HG02885 (cell line): Measurements from ENCODE around the gene SMIM29.

Experiments
- ATAC-seq: cut with Tn5 transposase; IDR thresholded peaks from one replicate; pipeline ENCODE4 v1.9.1; 2021; ENCODE audit warnings: mild to moderate bottlenecking; ENCODE audit not compliant: unreplicated experiment, poor library complexity

Gene SMIM29

DNA sequence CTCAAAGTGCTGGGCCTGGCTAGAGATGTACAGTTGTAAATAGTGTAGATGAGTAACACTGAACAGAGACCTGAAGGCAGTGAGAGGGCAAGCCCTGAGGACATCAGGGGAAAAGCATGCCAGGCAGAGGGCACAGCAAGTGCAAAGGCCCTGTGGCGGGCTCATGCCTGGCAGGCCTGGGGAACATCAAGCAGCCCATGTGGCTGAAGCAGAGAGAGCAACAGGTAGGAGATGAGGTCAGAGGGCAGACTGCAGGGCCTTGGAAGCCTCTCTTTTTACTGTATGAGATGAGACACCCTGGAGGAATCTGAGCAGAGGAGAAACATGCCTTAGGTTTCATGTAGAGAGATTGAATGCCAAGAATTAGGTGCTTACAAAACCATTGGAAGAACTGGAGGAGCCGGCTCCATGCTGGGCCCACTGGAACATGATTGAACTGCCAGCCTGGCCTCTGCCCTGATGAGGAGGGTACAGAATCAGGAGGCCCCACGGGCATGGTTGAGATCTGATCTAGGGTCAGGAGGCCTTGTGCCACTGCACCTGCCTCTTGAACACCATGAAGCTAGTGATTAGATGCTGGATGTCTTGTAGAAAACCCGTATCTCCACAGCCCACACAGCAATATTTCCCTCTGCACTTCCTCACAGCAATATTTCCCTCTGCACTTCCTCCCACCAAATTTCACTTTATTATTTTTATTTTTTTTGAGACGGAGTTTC is 18.0 kb downstream of the SMIM29 start:
- ATAC-seq: no peak

- ATAC-seq: no peak
Observed at GRCh38 chr6:34229877-34230276, 18.9 kb downstream of the SMIM29 start.

- ATAC-seq: no peak
Observed at GRCh38 chr6:34227761-34228421, 20.9 kb downstream of the SMIM29 start.

- ATAC-seq: no peak
Observed at GRCh38 chr6:34226731-34227586, 21.8 kb downstream of the SMIM29 start.

DNA sequence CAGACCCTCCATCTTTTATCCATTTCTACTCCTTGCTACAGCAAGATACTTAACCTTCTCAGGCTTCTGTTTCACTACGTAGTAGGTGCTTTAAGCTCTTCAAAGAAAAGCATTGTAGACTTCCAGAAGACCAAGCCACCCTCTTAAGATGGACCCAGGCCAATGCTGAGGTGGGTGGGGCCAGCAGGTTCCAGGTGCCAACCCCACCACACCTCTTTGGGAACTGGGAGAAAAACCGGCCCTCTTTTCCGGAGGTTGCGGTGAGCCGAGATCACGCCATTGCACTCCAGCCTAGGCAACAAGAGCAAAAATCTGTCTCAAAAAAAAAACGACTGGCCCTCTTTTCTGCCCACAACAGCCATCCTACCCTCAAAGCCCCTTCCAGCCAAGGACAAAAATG is 22.7 kb downstream of the SMIM29 start:
- ATAC-seq: no peak

GRCh38 chr6:34225551-34225950 is 23.3 kb downstream of the SMIM29 start:
- no peak for ATAC-seq

- ATAC-seq: peak; percentile 90
Observed at GRCh38 chr6:34223956-34224940, 24.6 kb downstream of the SMIM29 start.

DNA sequence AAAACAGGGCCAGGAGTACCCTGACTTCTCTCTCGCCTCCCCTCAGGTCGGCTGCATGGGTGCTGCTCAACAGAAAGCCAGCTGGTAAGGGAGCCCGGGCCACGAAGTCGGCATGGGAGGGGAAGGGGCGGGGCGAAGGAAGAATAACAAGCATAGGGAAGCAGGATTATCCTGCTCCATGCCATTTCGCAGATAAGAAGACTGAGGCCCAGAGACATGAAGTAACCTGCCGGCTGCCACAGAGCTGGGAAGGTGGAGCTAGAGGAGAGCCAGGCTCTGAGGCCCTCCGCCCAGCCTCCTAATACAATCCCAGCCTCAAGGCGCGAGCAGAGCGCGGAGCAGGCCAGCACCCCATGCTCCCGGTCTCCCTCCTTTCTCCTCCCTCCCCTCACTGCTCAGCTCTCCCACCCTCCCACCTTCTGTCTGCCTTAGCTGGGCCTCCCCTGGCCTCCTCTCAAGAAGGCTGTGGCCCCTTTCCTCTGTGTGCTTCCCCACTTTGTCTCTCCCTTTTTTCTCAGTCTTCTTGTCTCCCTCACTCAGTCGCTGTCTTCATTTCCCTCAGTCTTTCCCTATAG is 25.3 kb downstream of the SMIM29 start:
- no peak for ATAC-seq

DNA sequence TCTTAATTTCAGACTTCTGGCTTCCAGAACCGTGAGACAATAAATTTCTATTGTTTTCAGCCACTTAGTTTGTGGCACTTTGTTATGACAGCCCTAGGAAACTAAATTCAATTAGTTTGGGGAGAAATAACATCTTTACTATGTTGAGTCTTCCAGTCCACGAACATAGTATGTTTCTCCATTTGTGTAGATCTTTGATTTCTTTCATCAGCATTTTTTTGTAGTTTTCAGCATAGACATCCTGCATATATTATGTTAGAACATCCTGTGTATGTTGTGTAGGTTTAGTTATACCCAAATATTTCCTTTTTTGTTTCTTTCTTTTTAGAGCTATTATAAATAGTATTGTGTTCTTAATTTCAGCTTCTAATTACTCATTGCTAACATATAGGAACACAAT is 30.1 kb downstream of the SMIM29 start:
- no peak for ATAC-seq

GRCh38 chr6:34213772-34214171 is 35.0 kb downstream of the SMIM29 start:
- no peak for ATAC-seq

GRCh38 chr6:34207695-34208443 is 40.9 kb downstream of the SMIM29 start:
- no peak for ATAC-seq

DNA sequence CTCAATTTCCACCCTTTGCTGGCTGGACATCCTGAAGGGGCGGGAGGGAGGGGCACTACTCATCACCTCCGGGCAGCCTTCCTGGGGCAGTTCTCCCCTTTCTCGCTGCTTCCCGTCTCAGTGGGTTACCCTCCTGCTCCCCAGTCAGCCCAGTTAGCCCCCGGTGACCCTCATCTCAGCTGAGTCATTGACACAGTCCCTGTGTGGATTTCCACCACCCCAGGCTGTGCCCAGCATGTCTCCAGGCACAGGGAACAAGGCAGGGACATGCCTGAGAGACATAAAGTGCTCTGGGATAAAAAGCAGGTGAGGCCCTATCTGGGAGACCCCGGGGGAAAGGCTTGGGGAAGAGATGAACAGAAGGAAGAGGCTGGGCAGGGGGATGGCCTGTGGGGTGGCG is 42.1 kb downstream of the SMIM29 start:
- ATAC-seq: no peak

- no peak for ATAC-seq
Observed at GRCh38 chr6:34205916-34206315, 42.9 kb downstream of the SMIM29 start.

DNA sequence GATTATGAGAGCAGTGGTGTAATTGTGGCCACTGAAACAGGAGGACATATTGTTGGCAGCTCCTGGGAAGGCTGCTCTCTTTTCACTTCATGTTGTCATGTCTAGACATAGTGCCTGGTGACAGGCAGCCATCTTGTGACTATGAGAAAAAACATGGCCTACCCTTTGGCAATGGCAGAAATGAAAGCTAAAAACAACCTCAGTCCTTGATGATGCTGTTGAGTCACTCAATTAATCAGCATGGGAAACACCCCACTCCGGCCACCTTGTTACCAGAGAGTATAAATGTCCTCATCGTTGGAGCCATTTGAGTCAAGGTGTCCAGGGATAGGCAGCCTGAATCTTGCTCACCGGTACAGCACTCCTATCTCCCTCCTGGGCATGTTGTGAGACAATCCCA is 43.3 kb downstream of the SMIM29 start:
- ATAC-seq: no peak

GRCh38 chr6:34204693-34205092 is 44.1 kb downstream of the SMIM29 start:
- ATAC-seq: no peak

GRCh38 chr6:34202329-34203201 is 46.2 kb downstream of the SMIM29 start:
- ATAC-seq: no peak

DNA sequence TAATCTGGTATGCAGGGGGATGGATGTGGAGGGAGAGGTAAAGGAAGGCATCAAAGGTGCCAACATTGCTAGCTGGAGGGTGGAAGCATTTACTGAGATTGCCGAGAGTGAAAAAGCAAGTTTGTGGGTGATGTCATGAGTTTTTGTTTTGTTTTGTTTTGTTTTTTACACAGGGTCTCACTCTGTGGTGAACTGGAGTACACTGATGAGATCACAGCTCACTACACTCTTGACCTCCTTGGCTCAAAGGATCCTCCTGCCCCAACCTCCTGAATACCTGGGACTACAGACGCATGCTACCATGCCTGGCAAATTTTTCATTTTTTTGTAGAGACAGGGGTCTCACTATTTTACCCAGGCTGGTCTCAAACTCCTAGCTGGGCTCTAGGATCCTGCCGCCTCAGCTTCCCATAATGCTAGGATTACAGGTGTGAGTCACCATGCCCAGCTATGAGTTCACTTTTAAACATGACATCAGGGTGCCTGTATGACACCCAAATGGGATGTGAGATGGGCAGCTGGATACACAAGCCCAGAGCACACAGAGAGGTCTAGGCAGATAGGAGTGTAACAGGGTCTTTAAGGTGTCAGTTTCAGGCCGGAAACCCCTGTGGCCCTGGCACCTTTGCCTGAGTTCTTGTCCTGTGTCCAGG is 47.2 kb downstream of the SMIM29 start:
- ATAC-seq: no peak
